Neural cell (in vitro differentiated cells): ENCODE results near the gene PAAF1. TPM values are rescaled to one million over a fixed set of nuclear protein-coding genes. Genes with fewer than 3 reads are reported as not detected.

Experiments used
- H2AFZ ChIP-seq: fragments of 200-600, 300-800 bp; sonication (generic), shearing (Covaris generic); 2 replicates; pipeline ENCODE4 v1.6.0; 2014; ENCODE audit warnings: low read depth, mild to moderate bottlenecking, antibody characterized with exemption, low read length, moderate library complexity
- H3F3A ChIP-seq: fragments of 200-600 bp; shearing (Covaris generic); 2 replicates; pipeline ENCODE4 v1.6.1; 2016; ENCODE audit warnings: mild to moderate bottlenecking, moderate library complexity, mixed read lengths, antibody characterized with exemption, low read length; ENCODE audit not compliant: insufficient read depth, poor library complexity, severe bottlenecking
- H3K27ac ChIP-seq: fragments of 200-600, 300-800 bp; sonication (generic), shearing (Covaris generic); 2 replicates; pipeline ENCODE4 v1.5.1; 2014; ENCODE audit warnings: mild to moderate bottlenecking, low read length, moderate library complexity
- H3K27me3 ChIP-seq: fragments of 300-800, 200-600 bp; sonication (generic), shearing (Covaris generic); 2 replicates; pipeline ENCODE4 v1.6.0; 2014; ENCODE audit warnings: mild to moderate bottlenecking, low read depth, low read length, moderate library complexity; ENCODE audit not compliant: insufficient read depth
- H3K36me3 ChIP-seq: fragments of 300-800, 200-600 bp; sonication (generic), shearing (Covaris generic); 2 replicates; pipeline ENCODE4 v1.5.1; 2014; ENCODE audit warnings: mild to moderate bottlenecking, antibody characterized with exemption, low read length, moderate library complexity; ENCODE audit not compliant: insufficient read depth
- H3K4me2 ChIP-seq: fragments of 300-800, 200-600 bp; sonication (generic), shearing (Covaris generic); 2 replicates; pipeline ENCODE4 v1.6.0; 2014; ENCODE audit warnings: mild to moderate bottlenecking, low read length
- H3K4me3 ChIP-seq: fragments of 300-800, 200-600 bp; sonication (generic), shearing (Covaris generic); 2 replicates; pipeline ENCODE4 v1.5.1; 2014; ENCODE audit warnings: mild to moderate bottlenecking, low read length, moderate library complexity
- H3K79me2 ChIP-seq: fragments of 200-600 bp; shearing (Covaris generic); replicated peaks from 2 replicates; pipeline ENCODE4 v1.6.0; 2014; ENCODE audit warnings: mild to moderate bottlenecking, low read length, moderate library complexity; ENCODE audit not compliant: insufficient read depth
- H3K9ac ChIP-seq: fragments of 300-800, 200-600 bp; sonication (generic), shearing (Covaris generic); 2 replicates; pipeline ENCODE4 v1.6.1; 2016; ENCODE audit warnings: mild to moderate bottlenecking, low read length, mixed read lengths
- H3K9me2 ChIP-seq: fragments of 200-600 bp; shearing (Covaris generic); 2 replicates; pipeline ENCODE4 v1.6.1; 2016; ENCODE audit warnings: mild to moderate bottlenecking, low read length, mixed read lengths; ENCODE audit not compliant: insufficient read depth
- H3K9me3 ChIP-seq: fragments of 200-600, 300-800 bp; sonication (generic), shearing (Covaris generic); 2 replicates; pipeline ENCODE4 v1.6.1; 2016; ENCODE audit warnings: mild to moderate bottlenecking, mixed run types, low read length, moderate library complexity, mixed read lengths
- H4K20me1 ChIP-seq: fragments of 200-600 bp; shearing (Covaris generic); 2 replicates; pipeline ENCODE4 v1.6.1; 2016; ENCODE audit warnings: mild to moderate bottlenecking, mixed run types; ENCODE audit not compliant: insufficient read depth
- EP300 ChIP-seq: fragments of 450-650 bp; conservative IDR thresholded peaks from 2 replicates; pipeline ENCODE4 v1.6.1; 2014; ENCODE audit warnings: antibody characterized with exemption, mild to moderate bottlenecking, moderate library complexity; ENCODE audit not compliant: poor library complexity, severe bottlenecking
- EZH2 ChIP-seq: fragments of 200-600, 300-800 bp; shearing (Covaris generic), sonication (generic); IDR thresholded peaks from 2 replicates; pipeline ENCODE4 v1.6.1; 2014; ENCODE audit warnings: antibody characterized with exemption, low read length, borderline replicate concordance, mild to moderate bottlenecking; ENCODE audit not compliant: insufficient read depth, poor library complexity, severe bottlenecking
- MXI1 ChIP-seq: fragments of 450-650 bp; conservative IDR thresholded peaks from 2 replicates; pipeline ENCODE4 v1.6.1; 2014; ENCODE audit warnings: antibody characterized with exemption, mild to moderate bottlenecking; ENCODE audit not compliant: poor library complexity, severe bottlenecking
- POLR2AphosphoS5 ChIP-seq: IDR thresholded peaks from 2 replicates; pipeline ENCODE4 v1.6.1; 2012
- RAD21 ChIP-seq: fragments of 450-650 bp; conservative IDR thresholded peaks from 2 replicates; pipeline ENCODE4 v1.6.1; 2014; ENCODE audit warnings: antibody characterized with exemption, mild to moderate bottlenecking, moderate library complexity
- SMC3 ChIP-seq: fragments of 450-650 bp; conservative IDR thresholded peaks from 2 replicates; pipeline ENCODE4 v1.6.1; 2014; ENCODE audit warnings: antibody characterized with exemption, mild to moderate bottlenecking, moderate library complexity; ENCODE audit not compliant: poor library complexity
- TAF1 ChIP-seq: IDR thresholded peaks from 2 replicates; pipeline ENCODE4 v1.6.1; 2012; ENCODE audit warnings: low read depth
- polyA plus RNA-seq: library from polyadenylated mRNA; depleted of rRNA; stranded (reverse); fragments of >200 nt; gene quantifications from 2 replicates; pipeline ENCODE4 v1.2.3, GENCODE V29; 2014
- TF ChIP-seq, protein P1 (sequence below): IDR thresholded peaks from 2 replicates; pipeline ENCODE4 v1.6.1; 2012; ENCODE audit warnings: borderline replicate concordance
- TF ChIP-seq, protein P2 (sequence below): fragments of 450-650 bp; IDR thresholded peaks from 2 replicates; pipeline ENCODE4 v1.5.1; 2014; ENCODE audit warnings: antibody characterized with exemption, mild to moderate bottlenecking, moderate library complexity; ENCODE audit not compliant: poor library complexity, severe bottlenecking

The PAAF1 gene
- polyA plus RNA-seq, 1 donor from 2014 or later, result 80.3 TPM

DNA sequence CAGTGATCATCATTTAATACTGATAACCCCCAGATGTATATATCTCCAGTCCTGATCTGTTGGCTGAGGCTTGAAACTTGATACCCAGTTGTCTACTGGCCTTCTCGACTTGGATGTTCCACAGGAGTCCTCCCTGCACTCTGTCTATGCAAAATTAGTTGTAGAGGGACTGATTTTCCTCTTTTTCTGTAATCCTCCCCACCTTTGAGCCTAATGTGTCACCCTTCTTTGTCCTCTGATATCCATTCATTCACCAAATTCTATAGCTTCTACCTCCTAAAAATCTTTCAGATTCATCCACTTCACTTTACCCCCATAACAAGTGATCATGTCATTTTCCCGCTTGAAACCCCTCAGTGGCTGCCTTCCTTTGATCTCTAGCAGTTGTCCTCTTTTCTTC is 16.6 kb upstream of the PAAF1 start:
- TF ChIP-seq EZH2 (no peak), MXI1 (no peak), POLR2AphosphoS5 (no peak), SMC3 (no peak), RAD21 (no peak), EP300 (no peak), TAF1 (no peak)
- TF ChIP-seq, protein P1, sequence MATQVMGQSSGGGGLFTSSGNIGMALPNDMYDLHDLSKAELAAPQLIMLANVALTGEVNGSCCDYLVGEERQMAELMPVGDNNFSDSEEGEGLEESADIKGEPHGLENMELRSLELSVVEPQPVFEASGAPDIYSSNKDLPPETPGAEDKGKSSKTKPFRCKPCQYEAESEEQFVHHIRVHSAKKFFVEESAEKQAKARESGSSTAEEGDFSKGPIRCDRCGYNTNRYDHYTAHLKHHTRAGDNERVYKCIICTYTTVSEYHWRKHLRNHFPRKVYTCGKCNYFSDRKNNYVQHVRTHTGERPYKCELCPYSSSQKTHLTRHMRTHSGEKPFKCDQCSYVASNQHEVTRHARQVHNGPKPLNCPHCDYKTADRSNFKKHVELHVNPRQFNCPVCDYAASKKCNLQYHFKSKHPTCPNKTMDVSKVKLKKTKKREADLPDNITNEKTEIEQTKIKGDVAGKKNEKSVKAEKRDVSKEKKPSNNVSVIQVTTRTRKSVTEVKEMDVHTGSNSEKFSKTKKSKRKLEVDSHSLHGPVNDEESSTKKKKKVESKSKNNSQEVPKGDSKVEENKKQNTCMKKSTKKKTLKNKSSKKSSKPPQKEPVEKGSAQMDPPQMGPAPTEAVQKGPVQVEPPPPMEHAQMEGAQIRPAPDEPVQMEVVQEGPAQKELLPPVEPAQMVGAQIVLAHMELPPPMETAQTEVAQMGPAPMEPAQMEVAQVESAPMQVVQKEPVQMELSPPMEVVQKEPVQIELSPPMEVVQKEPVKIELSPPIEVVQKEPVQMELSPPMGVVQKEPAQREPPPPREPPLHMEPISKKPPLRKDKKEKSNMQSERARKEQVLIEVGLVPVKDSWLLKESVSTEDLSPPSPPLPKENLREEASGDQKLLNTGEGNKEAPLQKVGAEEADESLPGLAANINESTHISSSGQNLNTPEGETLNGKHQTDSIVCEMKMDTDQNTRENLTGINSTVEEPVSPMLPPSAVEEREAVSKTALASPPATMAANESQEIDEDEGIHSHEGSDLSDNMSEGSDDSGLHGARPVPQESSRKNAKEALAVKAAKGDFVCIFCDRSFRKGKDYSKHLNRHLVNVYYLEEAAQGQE, result no peak
- TF ChIP-seq, protein P2, sequence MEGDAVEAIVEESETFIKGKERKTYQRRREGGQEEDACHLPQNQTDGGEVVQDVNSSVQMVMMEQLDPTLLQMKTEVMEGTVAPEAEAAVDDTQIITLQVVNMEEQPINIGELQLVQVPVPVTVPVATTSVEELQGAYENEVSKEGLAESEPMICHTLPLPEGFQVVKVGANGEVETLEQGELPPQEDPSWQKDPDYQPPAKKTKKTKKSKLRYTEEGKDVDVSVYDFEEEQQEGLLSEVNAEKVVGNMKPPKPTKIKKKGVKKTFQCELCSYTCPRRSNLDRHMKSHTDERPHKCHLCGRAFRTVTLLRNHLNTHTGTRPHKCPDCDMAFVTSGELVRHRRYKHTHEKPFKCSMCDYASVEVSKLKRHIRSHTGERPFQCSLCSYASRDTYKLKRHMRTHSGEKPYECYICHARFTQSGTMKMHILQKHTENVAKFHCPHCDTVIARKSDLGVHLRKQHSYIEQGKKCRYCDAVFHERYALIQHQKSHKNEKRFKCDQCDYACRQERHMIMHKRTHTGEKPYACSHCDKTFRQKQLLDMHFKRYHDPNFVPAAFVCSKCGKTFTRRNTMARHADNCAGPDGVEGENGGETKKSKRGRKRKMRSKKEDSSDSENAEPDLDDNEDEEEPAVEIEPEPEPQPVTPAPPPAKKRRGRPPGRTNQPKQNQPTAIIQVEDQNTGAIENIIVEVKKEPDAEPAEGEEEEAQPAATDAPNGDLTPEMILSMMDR, result no peak
- no peak overlapping the region for H3K9ac ChIP-seq
- H3K27me3 ChIP-seq, result no peaks in the 10 kb centered on the region
- H3K36me3 ChIP-seq, result no peaks in the 10 kb centered on the region
- no peak overlapping the region for H3K4me2 ChIP-seq
- no peak overlapping the region for H3K4me3 ChIP-seq
- no peaks in the 10 kb centered on the region for H4K20me1 ChIP-seq
- H3K9me3 ChIP-seq, result no peaks in the 10 kb centered on the region
- no peak overlapping the region for H3K27ac ChIP-seq
- no peaks in the 10 kb centered on the region for H3K9me2 ChIP-seq
- no peaks in the 10 kb centered on the region for H3F3A ChIP-seq
- H2AFZ ChIP-seq, result no peak overlapping the region
- H3K79me2 ChIP-seq, result no peaks in the 10 kb centered on the region

DNA sequence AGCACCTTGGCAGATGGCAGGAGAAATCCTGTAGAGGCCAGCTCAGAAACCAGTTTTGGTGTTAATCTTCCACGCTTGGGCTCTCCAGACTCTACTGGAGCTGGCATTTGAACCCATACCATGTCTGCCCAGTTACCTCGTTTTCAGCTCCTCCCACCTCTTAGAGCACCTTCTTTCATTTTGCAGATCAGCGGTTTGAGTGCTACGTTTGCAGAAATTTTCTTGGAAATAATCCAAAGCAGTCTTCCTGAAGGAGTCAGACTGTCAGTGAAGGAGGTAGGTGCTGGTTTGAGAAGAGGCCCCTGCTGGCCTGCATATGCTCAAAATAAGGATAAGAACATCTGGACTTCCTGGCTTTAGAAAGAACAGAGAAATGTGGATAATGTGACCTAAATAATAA is 13.8 kb upstream of the PAAF1 start:
- H3K36me3 ChIP-seq, result no peaks in the 10 kb centered on the region
- no peaks in the 10 kb centered on the region for H4K20me1 ChIP-seq
- no peak overlapping the region for H3K4me3 ChIP-seq
- H3K9me3 ChIP-seq, result no peaks in the 10 kb centered on the region
- no peak overlapping the region for H3K9ac ChIP-seq
- H2AFZ ChIP-seq, result no peak overlapping the region
- TF ChIP-seq MXI1, result no peak
- TF ChIP-seq, protein P2, result no peak
- H3K4me2 ChIP-seq, result no peak overlapping the region
- no peaks in the 10 kb centered on the region for H3K27me3 ChIP-seq
- no peaks in the 10 kb centered on the region for H3F3A ChIP-seq
- no peak overlapping the region for H3K27ac ChIP-seq
- no peaks in the 10 kb centered on the region for H3K9me2 ChIP-seq
- H3K79me2 ChIP-seq, result no peaks in the 10 kb centered on the region
